VCaP (cell line): ENCODE results near the gene ZNF768.

Source experiments
- H3K27ac ChIP-seq: fragments of 450-650 bp; 2 replicates; pipeline ENCODE4 v1.5.1; 2017
- TF ChIP-seq, protein P1 (sequence below): fragments of 450-650 bp; conservative IDR thresholded peaks from 2 replicates; pipeline ENCODE4 v1.5.1; 2017; ENCODE audit warnings: mild to moderate bottlenecking, moderate library complexity

Gene ZNF768

DNA sequence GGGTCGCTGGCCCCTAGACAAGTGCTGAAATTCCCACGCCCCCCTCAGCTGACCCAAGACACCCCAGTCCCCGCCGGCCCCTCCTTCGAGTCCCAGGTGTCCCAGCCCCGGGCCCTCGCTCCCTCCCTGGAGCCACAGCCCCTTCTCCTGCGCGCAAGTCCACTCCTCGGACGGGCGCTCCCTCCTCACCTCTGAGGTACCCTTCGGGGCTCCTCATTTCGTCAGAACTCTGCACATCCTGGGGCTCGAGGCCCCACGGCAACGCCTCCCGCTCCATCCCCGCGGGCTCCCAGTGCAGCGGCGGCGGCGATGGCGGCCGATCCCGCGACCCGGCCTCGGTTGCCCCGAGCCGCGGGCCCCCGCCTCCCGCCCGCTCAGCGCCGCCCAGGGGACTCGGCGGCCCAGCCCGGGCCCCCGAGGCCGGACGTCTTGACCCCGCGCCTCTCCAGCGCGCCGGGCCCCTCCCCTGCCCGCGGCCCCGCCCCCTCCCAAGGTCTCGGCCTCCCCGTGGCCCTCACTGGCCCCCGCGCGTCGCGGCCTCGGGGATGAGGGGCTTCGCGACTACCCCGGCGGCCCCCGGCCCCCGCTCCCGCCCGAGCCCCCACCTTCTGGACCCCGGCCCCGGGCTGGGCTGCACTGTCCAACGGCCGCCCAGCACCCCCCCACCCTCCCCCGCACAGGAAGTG, at the start of gene ZNF768:
Gene ZNF768 (minus strand): TSS at position 430 of the 686 bp plus-strand sequence. CDS start 153 bp downstream, at position 277.
- TF ChIP-seq, protein P1, sequence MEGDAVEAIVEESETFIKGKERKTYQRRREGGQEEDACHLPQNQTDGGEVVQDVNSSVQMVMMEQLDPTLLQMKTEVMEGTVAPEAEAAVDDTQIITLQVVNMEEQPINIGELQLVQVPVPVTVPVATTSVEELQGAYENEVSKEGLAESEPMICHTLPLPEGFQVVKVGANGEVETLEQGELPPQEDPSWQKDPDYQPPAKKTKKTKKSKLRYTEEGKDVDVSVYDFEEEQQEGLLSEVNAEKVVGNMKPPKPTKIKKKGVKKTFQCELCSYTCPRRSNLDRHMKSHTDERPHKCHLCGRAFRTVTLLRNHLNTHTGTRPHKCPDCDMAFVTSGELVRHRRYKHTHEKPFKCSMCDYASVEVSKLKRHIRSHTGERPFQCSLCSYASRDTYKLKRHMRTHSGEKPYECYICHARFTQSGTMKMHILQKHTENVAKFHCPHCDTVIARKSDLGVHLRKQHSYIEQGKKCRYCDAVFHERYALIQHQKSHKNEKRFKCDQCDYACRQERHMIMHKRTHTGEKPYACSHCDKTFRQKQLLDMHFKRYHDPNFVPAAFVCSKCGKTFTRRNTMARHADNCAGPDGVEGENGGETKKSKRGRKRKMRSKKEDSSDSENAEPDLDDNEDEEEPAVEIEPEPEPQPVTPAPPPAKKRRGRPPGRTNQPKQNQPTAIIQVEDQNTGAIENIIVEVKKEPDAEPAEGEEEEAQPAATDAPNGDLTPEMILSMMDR, result no peak

DNA sequence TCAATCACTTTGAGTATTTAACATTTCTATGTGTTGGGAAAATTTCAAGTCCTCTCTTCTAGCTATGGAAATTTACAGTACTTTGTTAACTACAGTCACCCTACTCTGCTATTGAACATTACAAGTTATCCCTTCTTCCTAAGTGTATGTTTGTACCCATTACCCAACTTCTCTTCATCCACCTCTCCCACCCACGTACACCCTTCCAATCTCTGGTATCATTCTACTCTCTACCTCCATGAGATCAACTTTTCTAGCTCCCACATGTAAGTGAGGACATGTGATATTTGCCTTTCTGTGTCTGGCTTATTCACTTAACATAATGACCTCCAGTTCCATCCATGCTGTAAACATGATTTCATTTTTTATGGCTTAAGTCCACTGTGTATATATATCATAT, 48.3 kb upstream of the ZNF768 start:
- TF ChIP-seq, protein P1, result no peak
- peak overlapping the region; percentile 61 for H3K27ac ChIP-seq

More for the DNA sequence above, at the start of gene ZNF768:
- peak within 1 kb of the TSS; percentile 93 for H3K27ac ChIP-seq

DNA sequence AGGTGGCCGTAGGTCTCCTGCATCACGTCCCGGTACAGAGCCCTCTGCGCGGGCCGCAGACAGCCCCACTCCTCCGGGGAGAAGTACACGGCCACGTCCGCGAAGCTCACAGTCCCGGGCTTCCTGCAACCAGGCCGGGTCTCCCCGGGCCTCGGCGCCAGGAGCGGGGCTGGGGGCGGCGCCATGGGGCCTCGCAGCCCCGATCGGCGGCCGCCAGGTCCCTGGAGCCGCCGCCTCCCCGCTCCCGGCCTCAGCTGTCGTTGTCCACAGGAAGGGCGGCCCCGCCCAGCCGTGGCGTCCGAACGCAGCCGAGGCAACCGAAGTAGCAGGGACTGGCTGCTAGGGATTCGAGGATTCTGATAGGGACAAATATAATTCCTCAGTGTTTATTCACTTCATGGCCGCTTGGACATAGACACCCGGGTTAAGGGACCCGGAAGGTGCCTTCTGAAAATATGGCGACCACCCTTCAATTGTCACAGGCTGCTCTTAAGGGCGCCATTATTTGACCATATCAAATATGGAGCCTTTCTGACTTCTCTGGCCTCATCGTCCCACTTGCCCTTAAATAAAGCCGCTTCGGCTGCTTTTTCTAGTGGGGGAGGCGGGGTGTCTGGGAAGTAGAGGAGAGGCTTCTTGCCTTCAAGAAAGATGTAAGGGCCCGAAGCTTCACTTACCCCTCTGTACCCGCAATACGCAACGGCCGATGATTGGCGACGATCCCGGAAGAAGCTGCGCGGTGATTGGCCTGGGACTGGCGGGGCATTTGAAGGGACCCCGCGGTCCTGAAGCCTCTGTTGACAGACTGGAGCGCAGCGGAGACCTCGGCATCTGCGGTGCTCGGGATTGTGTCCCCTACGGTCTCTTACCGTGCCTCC, 45.3 kb upstream of the ZNF768 start, which contains the start of gene ZNF688:
Gene ZNF688 (minus strand): TSS at position 270 of the 878 bp plus-strand sequence. CDS start 85 bp downstream, at position 185.
- peak within 1 kb of the TSS; percentile 93 for H3K27ac ChIP-seq
- TF ChIP-seq, protein P1, result no peak

DNA sequence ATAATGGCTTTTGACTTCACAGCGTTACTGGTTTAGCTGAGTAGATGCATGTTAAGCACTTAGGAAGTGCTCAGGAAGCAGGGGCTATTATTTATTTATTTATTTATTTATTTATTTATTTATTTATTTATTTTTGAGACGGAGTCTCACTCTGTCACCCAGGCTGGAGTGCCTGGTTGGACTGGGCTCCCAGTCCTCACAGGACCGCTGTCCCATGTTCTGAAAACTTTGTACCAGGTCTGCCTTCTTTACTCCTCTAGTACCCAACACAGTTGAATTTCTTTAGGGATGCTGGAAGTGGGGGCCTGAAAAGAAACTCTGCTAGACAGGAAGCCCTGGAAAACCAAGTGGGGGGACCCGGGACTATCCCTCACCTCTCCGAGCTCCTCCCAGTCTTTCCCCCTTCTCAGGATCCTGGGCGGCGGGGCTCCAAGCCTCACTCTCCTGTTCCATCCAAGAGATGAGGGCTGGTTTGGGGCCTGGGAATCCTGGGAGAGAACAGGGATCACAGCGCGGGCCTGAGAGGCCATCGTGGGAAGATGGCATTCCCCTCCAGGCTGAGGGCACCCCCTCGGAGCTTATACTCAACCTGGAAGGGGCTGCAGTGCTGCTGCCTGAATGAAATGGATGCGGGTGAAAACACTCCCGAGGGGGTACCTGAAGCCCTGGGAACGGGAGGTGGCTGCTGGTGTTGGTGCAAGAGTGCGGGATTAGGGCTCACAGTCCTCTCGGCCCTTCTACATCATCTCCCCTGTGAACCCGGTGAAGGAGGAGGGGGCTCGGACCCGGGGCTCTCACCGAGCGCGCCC, 44.5 kb upstream of the ZNF768 start:
- peak overlapping the region; percentile 93 for H3K27ac ChIP-seq
- TF ChIP-seq, protein P1, result no peak

DNA sequence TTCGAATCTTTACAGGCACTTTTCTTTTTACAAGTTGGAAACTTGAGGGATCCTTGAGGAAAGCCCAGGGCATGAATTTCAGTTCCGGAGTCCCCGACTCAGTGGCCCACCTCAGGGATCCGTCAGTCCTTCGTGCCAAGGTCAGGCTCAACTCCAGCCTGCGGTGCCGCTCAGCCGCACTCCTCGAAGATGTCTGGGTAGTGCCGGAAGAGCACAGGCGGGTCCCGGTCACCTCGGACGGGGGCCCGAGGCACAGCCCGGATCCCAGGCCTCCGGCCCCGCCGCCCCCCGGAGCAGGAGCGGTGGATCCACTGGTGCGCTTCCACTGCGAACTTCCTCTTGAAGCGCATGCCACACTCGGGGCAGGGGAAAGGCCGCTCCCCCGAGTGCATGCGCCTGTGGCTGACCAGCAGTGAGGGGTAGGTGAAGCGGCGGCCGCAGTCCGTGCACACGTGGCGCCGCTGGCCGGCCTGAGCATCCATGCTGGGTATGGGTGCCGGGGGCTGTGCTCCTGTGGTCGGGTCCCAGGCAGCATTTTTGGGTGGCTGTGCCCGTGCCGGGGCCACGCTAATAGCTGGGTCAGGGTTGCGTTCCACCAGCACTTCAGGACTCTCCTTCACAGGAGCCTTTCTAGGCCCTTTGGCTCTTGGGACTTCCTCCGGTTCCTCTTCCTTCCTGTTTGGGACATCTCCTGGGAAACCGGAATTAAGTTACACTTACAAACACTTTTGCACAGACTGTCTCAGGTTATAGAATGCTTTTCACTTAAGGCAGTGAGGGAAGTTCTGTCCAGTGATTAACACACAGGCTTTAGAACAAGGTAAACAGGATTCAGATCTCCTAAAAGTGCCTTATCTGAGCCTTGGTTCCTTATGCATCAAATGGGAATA, 43.6 kb upstream of the ZNF768 start:
- TF ChIP-seq, protein P1, result no peak
- H3K27ac ChIP-seq, result peak overlapping the region; percentile 93

DNA sequence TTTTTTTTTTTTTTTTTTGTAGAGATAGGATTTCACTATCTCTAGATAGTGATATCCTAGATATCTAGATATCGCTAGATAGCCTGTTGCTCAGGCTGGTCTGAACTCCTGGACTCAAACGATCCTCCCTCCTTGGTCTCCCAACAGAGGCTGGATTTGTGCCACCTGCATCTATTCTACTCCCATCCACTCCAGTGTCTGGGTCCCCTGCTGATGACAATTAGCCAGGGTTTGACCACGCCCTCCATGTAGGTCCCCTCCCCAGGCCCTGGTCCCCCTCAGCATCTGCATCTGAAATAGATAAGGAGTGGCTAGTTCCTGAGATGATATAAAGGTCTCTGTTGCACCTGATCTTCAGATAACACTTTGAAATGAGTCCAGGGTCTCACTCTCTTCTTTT, 42.9 kb upstream of the ZNF768 start:
- H3K27ac ChIP-seq, result peak overlapping the region; percentile 93
- TF ChIP-seq, protein P1, result no peak
